IMR-90 (cell line): ENCODE data around the gene TSPAN14. TPM values are rescaled to one million over a fixed set of nuclear protein-coding genes. Genes with fewer than 3 reads are reported as not detected.

Source experiments
- ATAC-seq: fragments of 200-7000 bp; cut with Tn5 transposase; 2 replicates; pipeline ENCODE4 v1.9.1; 2020; ENCODE audit warnings: low read depth, mild to moderate bottlenecking, moderate library complexity
- BruUV-seq: library from RNA; stranded (reverse); fragments of 400-500 nt; replicated peaks from 2 replicates; lab custom pipeline; 2021; lab: Mats Ljungman, UMichigan
- CTCF ChIA-PET: fragments of 300-600 bp; formaldehyde crosslinking; extraction: SDS; loops from one replicate; lab custom pipeline; 2021; ENCODE audit warnings: antibody characterized with exemption; lab: Yijun Ruan, JAX
- POLR2A ChIA-PET: fragments of 300-600 bp; sonication (Branson Sonifier 250); formaldehyde crosslinking; loops from one replicate; lab custom pipeline; 2022; ENCODE audit warnings: antibody characterized with exemption; ENCODE audit not compliant: unreplicated experiment; lab: Charles Lee
- DNase-seq: peaks from one replicate; pipeline ENCODE4 v3.0.0; 2013
- H2AFZ ChIP-seq: replicated peaks from 2 replicates; pipeline ENCODE3; 2013; ENCODE audit warnings: low read length, mild to moderate bottlenecking; ENCODE audit not compliant: poor library complexity
- H2AK5ac ChIP-seq: 2 replicates; pipeline ENCODE4 v1.6.1; 2013; ENCODE audit warnings: low read depth, low read length, inconsistent platforms
- H2AK9ac ChIP-seq: replicated peaks from 2 replicates; pipeline ENCODE3; 2013; ENCODE audit warnings: mild to moderate bottlenecking, low read depth, low read length, moderate library complexity; ENCODE audit not compliant: poor library complexity
- H2BK120ac ChIP-seq: 2 replicates; pipeline ENCODE4 v1.6.1; 2013; ENCODE audit warnings: low read depth, low read length, inconsistent platforms
- H2BK15ac ChIP-seq: 3 replicates; pipeline ENCODE4 v1.6.1; 2013; ENCODE audit warnings: low read depth, low read length, inconsistent platforms
- H2BK20ac ChIP-seq: 2 replicates; pipeline ENCODE4 v1.6.1; 2013; ENCODE audit warnings: low read depth, mild to moderate bottlenecking, inconsistent platforms, low read length, moderate library complexity
- H2BK5ac ChIP-seq: 2 replicates; pipeline ENCODE4 v1.6.1; 2013; ENCODE audit warnings: mild to moderate bottlenecking, low read depth, low read length, inconsistent platforms; ENCODE audit not compliant: poor library complexity, severe bottlenecking
- H3K14ac ChIP-seq: replicated peaks from 2 replicates; pipeline ENCODE4 v1.6.1; 2013; ENCODE audit warnings: low read depth, low read length, inconsistent platforms
- H3K18ac ChIP-seq: 2 replicates; pipeline ENCODE4 v1.6.1; 2013; ENCODE audit warnings: low read depth, low read length, control low read depth
- H3K23ac ChIP-seq: 2 replicates; pipeline ENCODE4 v1.6.1; 2013; ENCODE audit warnings: low read depth, low read length, inconsistent platforms
- H3K27ac ChIP-seq: 2 replicates; pipeline ENCODE4 v1.5.1; 2013; ENCODE audit warnings: mild to moderate bottlenecking, control low read depth, low read length; ENCODE audit not compliant: insufficient read depth
- H3K27me3 ChIP-seq: 2 replicates; pipeline ENCODE4 v1.6.1; 2013; ENCODE audit warnings: low read length; ENCODE audit not compliant: control insufficient read depth, insufficient read depth
- H3K36me3 ChIP-seq: 2 replicates; pipeline ENCODE4 v1.6.1; 2013; ENCODE audit warnings: low read length, mixed read lengths; ENCODE audit not compliant: control insufficient read depth, insufficient read depth
- H3K4ac ChIP-seq: 2 replicates; pipeline ENCODE4 v1.6.1; 2013; ENCODE audit warnings: low read depth, low read length, inconsistent platforms
- H3K4me1 ChIP-seq: 2 replicates; pipeline ENCODE4 v1.6.1; 2013; ENCODE audit warnings: low read length, mixed read lengths; ENCODE audit not compliant: control insufficient read depth, insufficient read depth
- H3K4me2 ChIP-seq: 2 replicates; pipeline ENCODE4 v1.6.1; 2013; ENCODE audit warnings: low read depth, mild to moderate bottlenecking, control low read depth, low read length, moderate library complexity
- H3K4me3 ChIP-seq: 2 replicates; pipeline ENCODE4 v1.5.1; 2013; ENCODE audit warnings: low read depth, mild to moderate bottlenecking, control low read depth, low read length, moderate library complexity; ENCODE audit not compliant: insufficient read depth
- H3K56ac ChIP-seq: 2 replicates; pipeline ENCODE4 v1.6.1; 2013; ENCODE audit warnings: low read length, inconsistent platforms; ENCODE audit not compliant: insufficient read depth; ENCODE audit errors: extremely low read depth
- H3K79me1 ChIP-seq, 2 experiments: 2 replicates each; pipeline ENCODE4 v1.6.1; 2013; ENCODE audit warnings: low read length in 2 of 2, inconsistent platforms in 1 of 2, low read depth in 1 of 2
- H3K9ac ChIP-seq: 2 replicates; pipeline ENCODE4 v1.6.1; 2013; ENCODE audit warnings: low read depth, low read length, control low read depth
- H3K9me1 ChIP-seq: 2 replicates; pipeline ENCODE4 v1.6.1; 2013; ENCODE audit warnings: low read length, inconsistent platforms; ENCODE audit not compliant: insufficient read depth
- H3K9me3 ChIP-seq: 2 replicates; pipeline ENCODE4 v1.6.1; 2013; ENCODE audit warnings: low read length; ENCODE audit not compliant: control insufficient read depth, insufficient read depth
- H4K20me1 ChIP-seq: 2 replicates; pipeline ENCODE4 v1.6.1; 2013; ENCODE audit warnings: low read length, inconsistent platforms; ENCODE audit not compliant: insufficient read depth
- H4K5ac ChIP-seq: 2 replicates; pipeline ENCODE4 v1.6.1; 2013; ENCODE audit warnings: mild to moderate bottlenecking, low read depth, low read length, control low read depth
- H4K8ac ChIP-seq, 2 experiments: 2 replicates each; pipeline ENCODE4 v1.6.1; 2013; ENCODE audit warnings: low read depth in 2 of 2, low read length in 2 of 2, control low read depth in 1 of 2, inconsistent platforms in 1 of 2
- H4K91ac ChIP-seq: 2 replicates; pipeline ENCODE4 v1.6.1; 2013; ENCODE audit warnings: low read depth, low read length, inconsistent platforms; ENCODE audit not compliant: insufficient read depth
- MAZ ChIP-seq: IDR thresholded peaks from 2 replicates; pipeline ENCODE4 v1.6.1; 2012; ENCODE audit warnings: low read depth, mild to moderate bottlenecking, low read length, improper control_type of control experiment, moderate library complexity, borderline replicate concordance
- NFE2L2 ChIP-seq: fragments of 150-350 bp; IDR thresholded peaks from 2 replicates; pipeline ENCODE4 v1.6.1; 2016; ENCODE audit warnings: low read depth, mild to moderate bottlenecking, low read length
- WGBS, 2 experiments: methylation state at CpG; one replicate each; pipeline versions ENCODE4 v1.1.5 to v1.1.7; 2013; ENCODE audit warnings: missing lambda C conversion rate in 2 of 2; ENCODE audit not compliant: insufficient read length in 1 of 2; ENCODE audit errors: extremely low coverage in 2 of 2; 5-methylcytosine and 5-hydroxymethylcytosine counted together
- dilution Hi-C: fragments of 300-500 bp; cut with HindIII; formaldehyde crosslinking; loops from one replicate; pipeline ENCODE4 v1.14.3; 2018; ENCODE audit warnings: low sequenced_read_pairs; ENCODE audit not compliant: unreplicated experiment
- in situ Hi-C: fragments of 300-500 bp; cut with MboI; formaldehyde crosslinking; loops from 3 replicates; pipeline ENCODE4 v1.14.3; 2019; ENCODE audit warnings: low sequenced_read_pairs, inconsistent platforms, mixed read lengths
- intact Hi-C: fragments of 100-400 bp; cut with micrococcal nuclease; formaldehyde crosslinking; loops from 2 replicates; pipeline ENCODE4 v1.10.0; 2022
- polyA plus RNA-seq, 3 experiments: library from polyadenylated mRNA; depleted of rRNA; stranded (reverse); fragments of >200 nt; gene quantifications; 2 replicates each; pipeline ENCODE4 v1.2.3, GENCODE V29; 2012; ENCODE audit warnings: low replicate concordance in 1 of 3
- total RNA-seq: library from RNA; depleted of rRNA; stranded (reverse); fragments of >200 nt; gene quantifications from 2 replicates; pipeline ENCODE4 v1.2.3, GENCODE V29; 2012

Gene TSPAN14
- total and polyA plus RNA-seq, 2 of the 4 experiments (the other 2 are of a cell fraction) = 18.5 to 43.0 TPM

GRCh38 chr10:80496555-80497172 is 42.6 kb downstream of the TSPAN14 start:
- no TSS peak for BruUV-seq

More at GRCh38 chr10:80496555-80497172, 42.6 kb downstream of the TSPAN14 start:
- TF ChIP-seq NFE2L2 (no peak), MAZ (no peak)
- Histone ChIP-seq H4K5ac (no peak overlapping the region), H2AK9ac (no peak overlapping the region), H4K20me1 (peaks cover 11% of the 10 kb centered on the region), H2AK5ac (no peak overlapping the region), H3K79me1 (peaks cover 17 to 72% of the 10 kb centered on the region in 2 experiments), H4K8ac (no peak overlapping the region), H3K4me2 (no peak overlapping the region), H4K91ac (no peak overlapping the region), H3K27ac (no peak overlapping the region), H3K27me3 (no peaks in the 10 kb centered on the region), H3K23ac (no peak overlapping the region), H3K9ac (no peak overlapping the region), H3K4me1 (peaks cover 30% of the 10 kb centered on the region), H3K36me3 (0 out of 2 replicates have a peak, but pooled peaks cover 4% of the 10 kb centered on the region), H2BK15ac (no peak overlapping the region), H3K56ac (no peak overlapping the region), H2BK5ac (no peak overlapping the region), H2BK120ac (no peak overlapping the region), H3K4me3 (no peak overlapping the region), H3K9me1 (peaks cover 40% of the 10 kb centered on the region), H3K14ac (no peak overlapping the region), H2BK20ac (no peak overlapping the region), H2AFZ (no peak overlapping the region), H3K4ac (no peak overlapping the region), H3K9me3 (no peaks in the 10 kb centered on the region), H3K18ac (no peak overlapping the region)
- in situ Hi-C loops = no loop called here
- ATAC-seq (no peak), DNase-seq (no peak)
- intact Hi-C loops = loop anchor here (5.0 kb wide), 1 partner anchor 34 kb away; no protein-coding TSS in a partner anchor
- dilution Hi-C loops = no loop called here
- no CpG with 5 or more reads among the region's 4 CpGs for WGBS, 2 experiments
- ChIA-PET CTCF (interaction anchor here (1.4 kb wide), 1 partner anchor 52 kb away, joined by 5 read pairs; no protein-coding TSS in a partner anchor), POLR2A (no interaction called here)
